GM21786 (cell line): ENCODE measurements around the gene SLC8A1.

ENCODE experiments used
- ATAC-seq: cut with Tn5 transposase; IDR thresholded peaks from one replicate; pipeline ENCODE4 v1.9.1; 2021; ENCODE audit not compliant: unreplicated experiment

The SLC8A1 gene

DNA sequence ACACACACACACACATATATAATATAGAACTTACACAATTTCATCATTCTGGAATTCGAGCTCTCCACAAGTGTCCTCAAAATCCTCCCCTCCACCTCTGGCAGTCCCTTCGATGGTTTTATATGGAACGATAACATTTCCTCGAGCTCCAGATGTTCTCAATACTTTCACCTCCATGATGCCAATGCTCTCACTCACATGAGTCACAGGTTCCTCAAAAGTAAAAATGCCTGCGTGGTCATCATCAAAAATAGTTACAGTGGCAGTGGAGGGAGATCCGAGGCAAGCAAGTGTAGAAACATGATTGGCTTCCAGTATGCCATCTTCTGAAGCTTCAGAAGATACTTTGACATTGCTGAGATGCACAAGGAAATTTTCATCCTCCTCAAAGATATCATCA is 23.5 kb downstream of the SLC8A1 start:
- no peak for ATAC-seq

DNA sequence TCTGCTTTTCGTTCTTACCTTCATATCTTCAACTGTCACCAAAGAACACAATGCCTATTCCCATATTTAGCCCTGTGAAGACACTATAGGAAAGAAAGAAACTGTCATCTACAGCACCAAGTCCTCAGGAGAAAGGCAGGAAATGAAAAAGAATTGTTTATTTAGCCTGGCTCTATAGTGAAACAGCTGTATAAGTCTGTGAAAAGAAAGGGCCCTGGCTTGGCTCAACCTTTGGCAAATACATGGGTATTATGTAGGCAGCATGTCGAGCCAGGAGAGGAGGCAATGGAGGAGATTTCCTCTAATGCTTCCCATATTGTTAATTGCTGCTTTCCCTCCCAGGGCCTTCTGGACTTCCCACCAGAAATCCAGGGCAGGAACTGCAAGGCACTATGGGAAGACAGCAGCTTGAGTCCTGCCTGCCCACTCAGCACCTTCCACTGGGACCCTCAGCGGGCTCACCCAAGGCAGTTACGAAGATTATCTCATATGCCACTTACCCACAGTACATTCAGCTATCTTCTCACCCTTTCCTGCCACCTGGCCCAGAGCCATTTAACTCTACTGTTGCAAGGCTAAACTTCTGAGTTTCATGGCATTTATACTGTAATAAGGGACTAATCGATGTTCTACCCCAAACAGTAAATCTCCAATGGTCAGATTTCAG is 30.1 kb downstream of the SLC8A1 start:
- no peak for ATAC-seq

DNA sequence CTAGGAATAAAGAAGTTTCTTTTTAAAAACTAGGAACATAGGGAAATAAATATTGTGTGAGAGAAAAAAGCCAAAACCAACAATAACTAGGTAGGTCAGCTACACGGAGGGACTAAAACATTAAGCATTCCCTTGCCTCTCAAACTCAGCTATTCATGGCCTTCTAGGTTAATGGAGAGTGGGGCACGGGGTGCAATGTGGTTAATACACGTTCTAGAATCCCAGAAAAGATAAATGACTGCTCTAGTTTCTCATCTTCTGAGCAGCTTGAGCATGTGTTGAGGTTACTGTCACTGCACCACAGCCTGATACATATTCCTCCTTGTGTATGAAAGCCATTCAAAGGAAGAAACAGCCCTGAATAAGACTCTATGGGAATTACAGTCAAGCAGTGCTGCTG is 31.4 kb downstream of the SLC8A1 start:
- no peak for ATAC-seq

DNA sequence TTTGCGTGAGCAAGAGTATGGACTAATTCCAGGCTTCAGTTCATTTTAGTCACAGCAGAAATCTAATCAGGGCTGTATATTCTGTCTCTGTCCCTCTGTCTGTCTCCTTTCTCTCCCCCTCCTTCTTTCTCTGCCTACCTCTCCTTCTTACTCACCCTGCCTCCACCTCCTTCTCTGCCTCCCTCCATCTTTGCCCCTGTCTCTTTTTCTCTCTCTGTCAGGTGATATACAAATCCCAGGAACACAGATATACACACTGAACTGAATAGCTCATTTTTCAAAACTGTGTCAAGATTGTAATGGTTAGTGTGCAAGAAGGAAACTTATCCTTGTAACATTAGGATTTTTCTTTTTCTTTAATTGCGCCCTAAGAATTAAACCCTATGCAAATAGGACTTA is 32.5 kb downstream of the SLC8A1 start:
- ATAC-seq, result no peak

DNA sequence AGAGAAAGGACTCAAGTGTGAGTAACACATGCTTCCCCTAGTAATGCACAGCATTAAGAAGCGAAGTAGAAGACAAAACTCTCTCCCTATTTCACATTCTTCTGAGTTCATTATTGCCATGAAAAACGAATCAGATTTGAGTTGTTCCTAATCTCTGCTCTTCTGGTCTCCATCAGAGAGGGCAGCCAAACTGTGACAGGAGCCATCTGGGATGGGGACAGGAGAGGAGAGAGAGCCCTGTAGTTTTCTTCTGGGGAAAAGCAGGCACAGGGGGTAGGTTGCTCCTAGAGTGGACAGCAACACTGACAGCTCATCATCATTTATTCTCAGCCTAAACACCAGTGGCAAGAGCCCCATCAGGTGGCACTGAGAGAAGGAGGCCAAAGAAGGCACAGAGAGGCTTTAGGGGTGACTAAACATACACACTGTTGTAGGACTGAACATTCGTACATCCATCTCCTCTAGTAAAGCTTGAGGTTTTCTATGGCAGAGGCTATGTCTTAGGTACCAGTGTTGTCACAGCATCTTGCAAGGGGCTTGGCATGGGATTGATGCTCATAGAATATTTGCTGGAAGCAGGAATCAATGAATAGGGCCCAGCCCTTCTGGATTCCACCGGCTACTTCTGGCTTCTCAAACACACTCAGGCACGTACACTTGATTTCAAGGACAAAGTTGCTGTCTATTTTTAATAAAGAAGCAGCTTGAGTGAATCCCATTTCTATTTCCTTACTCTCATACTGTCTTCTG is 33.1 kb downstream of the SLC8A1 start:
- no peak for ATAC-seq

DNA sequence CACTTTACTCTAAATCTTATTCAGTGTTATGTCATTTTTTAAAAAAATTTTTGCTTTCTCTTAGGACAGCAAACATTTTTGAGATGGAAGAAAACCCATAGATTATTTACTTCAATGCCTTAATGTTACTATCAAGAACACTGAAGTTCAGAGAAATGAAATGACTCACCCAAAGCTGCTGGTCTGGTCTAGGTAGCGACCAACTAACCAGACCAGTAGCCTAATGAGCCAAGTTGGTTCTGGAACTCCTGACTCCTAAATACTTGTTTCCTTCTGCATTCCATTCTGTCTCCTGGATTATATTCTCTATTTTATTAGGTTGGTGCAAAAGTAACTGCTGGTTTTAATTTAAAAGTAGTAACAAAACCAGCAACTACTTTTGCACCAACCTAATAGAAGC is 35.4 kb downstream of the SLC8A1 start:
- no peak for ATAC-seq

DNA sequence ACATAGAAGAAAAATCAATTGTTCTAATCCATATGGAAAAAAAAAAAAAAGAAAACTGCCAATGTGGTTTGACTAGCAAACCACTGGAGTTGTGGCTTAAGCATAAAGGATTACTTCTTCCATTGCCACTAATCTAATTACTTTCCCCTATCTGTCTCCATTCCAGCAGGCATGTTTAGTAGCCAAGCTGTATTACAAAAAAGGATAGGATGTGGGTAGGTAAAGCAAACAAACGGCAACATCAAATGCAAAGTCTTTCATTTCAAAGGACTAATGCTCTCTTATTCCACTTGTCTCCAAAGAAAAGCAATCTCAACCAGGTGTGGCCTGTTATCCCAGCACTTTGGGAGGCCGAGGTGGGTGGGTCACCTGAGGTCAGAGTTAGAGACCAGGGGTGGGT is 36.5 kb downstream of the SLC8A1 start:
- ATAC-seq, result no peak

DNA sequence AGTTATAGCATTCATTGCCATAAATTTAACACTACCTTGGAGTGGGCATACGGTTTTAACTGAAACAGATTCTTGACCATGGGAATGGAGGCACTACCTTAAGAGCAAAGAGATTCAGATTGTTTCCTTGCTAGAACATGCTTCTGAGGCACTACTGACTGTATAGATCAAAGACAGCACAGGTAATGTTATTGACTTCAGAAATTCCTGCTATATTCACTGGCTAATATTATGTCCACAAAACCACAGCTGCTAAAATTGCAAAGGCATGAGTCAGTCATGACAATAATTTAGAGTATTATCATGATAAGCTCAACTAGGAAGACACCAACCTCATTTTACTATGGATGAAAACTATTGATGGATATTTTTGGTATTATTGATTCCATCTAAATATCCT is 39.4 kb downstream of the SLC8A1 start:
- ATAC-seq, result no peak

DNA sequence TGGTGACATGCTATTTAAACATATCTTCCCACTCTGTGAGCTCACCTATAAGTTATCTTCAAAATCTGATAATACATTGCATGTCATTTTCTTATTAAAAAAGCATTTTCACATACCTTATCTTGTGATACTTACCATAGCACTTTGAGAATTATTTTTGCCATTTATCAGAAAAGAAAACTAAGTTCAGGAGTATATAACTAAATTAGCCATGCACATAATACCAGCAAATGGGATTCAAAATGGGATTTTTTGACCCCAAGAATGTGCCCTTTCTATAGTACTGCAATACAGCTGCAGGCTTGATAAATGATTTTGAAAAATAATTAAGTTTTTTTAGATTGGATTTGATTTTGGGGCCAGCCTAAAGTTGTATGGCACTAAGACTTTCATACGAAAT is 41.2 kb downstream of the SLC8A1 start:
- ATAC-seq, result no peak

DNA sequence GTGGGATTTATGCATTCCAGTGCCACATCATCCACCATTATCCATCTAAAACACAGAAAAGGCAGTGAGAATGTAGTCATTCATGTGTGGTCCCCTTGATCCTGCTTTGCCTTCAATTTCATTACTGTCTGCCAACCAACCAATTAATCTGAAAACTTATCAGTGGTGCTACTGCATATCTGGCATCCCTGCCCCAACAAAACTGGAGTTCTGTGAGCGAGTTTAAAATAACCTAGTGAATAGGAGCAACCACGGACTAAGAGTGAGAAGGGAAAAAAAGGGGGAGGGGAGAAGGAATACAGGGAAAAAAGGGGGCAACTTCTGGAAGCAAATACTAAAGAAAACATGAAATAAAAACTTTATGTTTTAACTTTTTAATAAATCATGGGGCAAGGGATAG is 42.2 kb downstream of the SLC8A1 start:
- ATAC-seq, result no peak

DNA sequence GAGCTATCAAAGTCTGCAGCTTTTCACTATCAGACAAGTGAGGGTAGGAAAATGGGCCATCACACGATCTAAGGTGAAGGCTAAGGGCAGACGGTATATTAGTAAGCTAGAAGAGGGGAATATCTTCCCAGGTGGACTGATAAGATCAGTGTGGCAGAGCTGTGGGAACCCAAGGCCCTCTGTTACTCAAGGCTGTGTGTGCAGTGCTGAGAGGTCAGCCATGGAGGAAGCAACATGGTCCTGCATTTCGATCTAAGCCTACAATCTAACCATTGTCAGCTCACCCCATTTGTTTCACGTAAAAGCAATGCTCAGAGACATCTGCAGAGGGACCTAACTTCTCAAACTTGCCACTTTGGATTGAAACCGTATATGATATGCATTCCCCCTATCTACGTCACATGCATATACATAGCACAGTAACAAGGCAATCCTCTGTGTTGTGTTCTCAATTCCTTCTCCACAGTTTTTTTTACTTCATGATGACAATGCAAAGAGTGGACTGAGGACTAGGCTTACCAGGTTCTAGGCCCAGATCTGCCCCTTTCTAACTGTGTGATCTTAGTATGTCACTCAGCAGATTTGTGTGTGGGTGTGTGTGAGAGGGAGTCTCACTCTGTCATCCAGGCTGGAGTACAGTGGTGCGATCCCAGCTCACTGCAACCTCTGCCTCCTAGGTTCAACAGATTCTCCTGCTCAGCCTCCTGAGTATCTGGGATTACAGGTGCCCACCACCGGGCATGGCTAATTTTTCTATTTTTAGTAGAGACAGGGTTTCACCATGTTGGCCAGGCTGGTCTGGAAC is 45.2 kb downstream of the SLC8A1 start:
- ATAC-seq, result no peak

DNA sequence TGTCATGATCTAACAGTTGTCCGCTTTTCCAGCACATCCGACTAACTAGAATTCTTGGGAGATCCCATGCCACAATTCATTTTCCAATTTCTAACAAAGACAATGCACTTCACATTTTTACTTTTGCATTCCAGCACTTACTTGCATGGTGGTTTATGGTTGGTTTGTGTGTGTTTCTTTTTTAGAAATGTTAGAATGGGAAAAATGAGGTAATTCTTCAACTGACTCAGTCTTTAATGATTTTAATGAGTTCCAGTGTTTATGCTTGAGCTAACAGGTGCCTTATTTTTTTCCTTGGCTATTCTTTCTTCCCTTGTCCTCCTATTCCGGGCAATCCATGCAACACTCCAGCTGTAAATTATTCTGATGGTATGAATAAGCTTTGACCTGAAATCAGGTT is 46.4 kb downstream of the SLC8A1 start:
- ATAC-seq, result no peak

DNA sequence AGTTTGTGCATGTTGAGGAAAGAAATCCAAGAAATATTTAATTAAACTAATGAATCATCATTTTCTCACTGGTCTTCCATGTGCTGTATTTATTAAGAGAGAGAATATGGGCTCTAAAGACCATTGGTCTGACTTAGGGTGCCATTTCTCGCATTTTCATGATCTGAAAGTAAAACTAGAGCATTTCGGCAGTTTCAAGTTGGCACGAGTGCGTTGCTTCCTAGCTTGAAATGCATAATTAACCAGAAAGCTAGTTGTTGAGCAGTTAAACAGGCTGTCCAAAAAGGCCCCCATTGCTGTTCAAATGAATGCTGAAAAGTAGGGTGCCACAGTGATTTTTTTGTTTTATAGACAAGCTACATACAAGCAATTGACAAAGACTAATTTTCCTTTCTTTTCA is 47.4 kb downstream of the SLC8A1 start:
- no peak for ATAC-seq

DNA sequence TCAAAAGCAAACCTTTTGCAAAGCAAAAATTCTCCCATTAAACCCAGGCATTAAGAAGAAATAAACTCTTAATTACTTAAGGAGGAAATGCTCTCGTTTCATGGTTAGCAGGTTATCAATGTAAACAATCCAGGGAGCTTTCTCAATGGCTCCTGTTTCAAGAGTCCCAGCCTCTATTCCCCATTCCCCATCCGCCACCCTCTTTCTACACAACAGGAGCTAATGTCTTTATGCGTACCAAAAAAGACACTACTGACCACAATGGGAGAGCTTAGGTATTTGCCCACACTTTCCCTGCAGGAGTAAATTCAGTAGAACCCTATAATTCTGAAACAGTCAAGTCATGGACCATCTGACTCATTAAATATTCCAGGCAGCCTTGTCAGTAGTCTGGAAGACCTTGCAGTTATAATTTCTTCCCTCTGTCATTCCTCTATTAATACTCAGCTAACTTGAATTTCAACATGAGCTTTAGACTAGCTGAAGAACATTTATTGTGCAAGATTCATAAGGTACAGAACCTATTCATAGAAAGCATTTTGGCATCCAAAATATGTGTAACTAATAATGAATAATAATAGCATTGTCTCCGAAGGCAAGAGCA is 48.6 kb downstream of the SLC8A1 start:
- no peak for ATAC-seq

DNA sequence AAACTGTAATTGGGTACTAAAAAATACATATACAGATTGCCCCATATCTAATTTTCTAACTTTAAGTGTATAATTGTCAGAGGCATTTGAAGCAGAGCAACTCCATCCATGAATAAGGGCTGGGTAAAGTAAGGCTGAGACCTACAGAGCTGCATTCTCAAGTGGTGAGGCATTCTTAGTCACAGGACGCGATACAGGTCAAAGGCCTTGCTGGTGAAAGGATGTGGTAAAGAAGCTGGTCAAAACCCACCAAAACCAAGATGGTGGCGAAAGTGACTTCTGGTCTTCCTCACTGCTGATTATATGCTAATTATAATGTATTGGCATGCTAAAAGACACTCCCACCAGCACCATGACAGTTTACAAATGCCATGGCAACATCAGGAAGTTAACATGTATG is 50.0 kb downstream of the SLC8A1 start:
- ATAC-seq, result no peak

DNA sequence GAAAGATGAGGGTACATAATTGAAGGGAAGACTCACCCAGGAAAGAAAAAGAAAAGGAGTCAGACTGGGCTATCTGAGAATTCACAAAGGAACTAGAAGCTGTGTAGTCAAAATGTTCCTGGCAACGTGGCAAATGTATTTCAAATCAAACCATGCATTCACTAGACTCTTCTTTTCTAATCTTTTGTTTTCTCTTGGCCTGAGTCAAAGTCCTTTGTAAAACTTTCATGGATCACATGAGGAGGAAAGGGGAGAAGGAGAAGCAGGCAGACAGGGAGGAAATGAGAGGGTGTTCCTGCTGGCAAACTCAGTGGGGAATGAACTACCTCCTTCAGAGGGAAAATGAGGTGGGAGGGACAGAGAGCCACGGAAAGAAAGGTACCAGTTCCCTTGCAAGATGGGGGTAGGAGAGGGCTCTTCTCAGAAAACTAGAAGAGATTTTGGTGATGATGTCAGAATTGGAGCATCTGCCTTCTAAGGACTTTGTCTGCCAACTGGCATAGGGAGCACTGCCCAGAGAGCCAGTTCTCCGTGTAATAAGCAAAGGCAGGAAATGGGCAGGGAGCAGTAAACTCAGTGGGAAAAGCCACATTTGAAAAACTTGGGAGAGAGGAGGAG is 51.4 kb downstream of the SLC8A1 start:
- no peak for ATAC-seq

DNA sequence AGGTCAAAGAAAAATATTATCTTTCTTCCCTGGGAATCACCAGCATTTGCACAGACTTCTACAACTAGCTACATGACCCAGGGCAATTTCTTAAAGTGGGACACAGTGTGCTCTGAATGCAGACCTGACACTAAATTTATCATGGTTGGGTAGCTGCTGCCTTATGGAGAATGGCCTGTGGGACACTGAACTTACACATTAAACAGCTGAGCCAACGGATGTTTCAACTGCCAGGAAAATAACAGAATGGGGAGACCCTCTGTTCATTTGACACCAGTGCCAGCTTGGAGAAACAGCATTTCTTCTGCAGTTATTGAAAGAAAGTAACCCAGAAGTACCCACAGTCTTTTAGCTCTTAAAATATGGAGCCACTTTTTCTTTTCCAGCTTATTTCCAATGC is 54.1 kb downstream of the SLC8A1 start:
- no peak for ATAC-seq

DNA sequence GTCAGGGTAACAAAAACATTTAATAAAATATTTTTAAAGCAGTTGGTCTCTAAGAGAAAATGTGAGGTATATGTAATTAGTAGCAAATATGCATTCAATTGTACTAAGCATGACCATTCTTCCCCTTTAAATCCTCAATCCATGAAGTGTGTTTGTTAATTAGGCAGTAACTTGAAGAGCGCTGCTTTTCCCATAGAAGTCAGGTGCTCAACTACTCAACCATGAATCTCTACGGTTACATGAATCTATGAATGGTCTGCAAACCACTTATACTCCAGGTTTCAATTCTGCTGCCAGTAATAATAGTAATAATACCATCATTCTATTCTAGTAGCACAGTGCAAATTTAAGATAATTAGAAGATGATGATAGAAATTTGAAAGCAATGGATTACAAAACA is 55.8 kb downstream of the SLC8A1 start:
- no peak for ATAC-seq

DNA sequence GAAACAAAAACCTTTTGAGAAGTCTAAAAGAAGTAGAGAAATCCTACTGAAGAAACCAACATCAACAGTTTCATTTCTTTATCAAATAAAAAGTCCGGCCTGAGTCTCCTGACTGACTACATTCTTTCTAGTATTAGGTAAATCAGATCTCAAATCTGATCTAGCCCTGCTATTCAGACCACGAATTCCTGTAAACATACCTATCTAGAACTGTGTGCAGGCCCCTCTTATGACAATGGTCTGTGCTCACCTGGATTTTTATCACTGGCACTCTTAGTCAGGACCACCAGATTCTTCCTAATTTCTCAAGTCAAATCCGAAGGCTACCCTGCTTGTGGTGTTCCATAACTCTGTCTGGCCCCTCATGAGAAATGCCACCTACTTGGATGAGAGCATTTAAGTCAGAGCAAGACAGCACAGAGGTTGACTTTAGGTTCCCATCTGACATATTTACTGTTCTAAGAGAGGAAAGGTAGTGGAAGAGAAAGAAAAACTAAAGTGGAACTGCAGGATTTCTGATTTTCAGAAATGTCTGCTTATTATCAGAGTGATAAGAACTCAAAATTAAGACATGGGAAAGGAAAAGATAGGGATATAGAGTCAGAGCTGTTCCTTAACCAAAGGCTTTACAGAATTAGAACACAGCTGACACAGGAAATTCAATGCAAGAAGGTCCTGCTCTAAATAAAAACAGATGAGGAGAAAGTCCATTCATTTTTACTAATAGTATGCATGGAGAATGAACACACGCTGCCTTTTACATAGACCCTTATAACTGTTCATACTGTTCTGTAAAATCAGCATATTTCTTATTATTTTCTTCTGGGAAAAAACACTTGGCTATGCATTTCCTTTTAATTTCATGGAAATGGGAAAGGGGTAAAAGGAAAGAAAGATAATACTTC is 56.5 kb downstream of the SLC8A1 start:
- no peak for ATAC-seq

DNA sequence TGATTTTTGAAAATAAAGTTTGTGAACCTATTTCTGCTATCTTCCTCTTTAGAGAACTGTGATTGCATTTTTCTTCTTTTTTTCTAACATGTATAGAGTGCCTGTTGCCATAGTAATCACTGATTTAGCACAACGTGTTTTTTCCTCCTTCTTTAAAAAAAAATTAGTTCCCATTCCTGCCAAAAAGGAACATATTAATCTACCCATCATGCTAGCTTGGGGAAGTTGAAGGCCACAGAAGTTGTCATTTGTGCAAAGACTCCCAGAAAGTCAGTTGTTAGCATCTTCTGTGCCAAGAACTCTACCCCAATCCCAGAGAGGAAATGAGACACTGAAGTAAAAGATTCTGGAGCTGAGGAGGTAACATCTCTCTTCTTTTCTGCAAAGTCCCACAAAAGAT is 57.3 kb downstream of the SLC8A1 start:
- no peak for ATAC-seq
